HL-60/S4 treated with phorbol 12-myristate 13-acetate at 8.2 ng/mL for 4 days and 3 days (cell line): Measurements from ENCODE around the gene AGER.
"Not testable (repeated sequence)": the region's sequence is repeated elsewhere in the genome, so short reads cannot be mapped to it uniquely, and the experiment has no call there.

Experiments used
- in situ Hi-C: fragments of 300-500 bp; cut with MboI; formaldehyde crosslinking; loops from 2 replicates; pipeline ENCODE4 v1.15.0; 2022; ENCODE audit warnings: low sequenced_read_pairs

Gene AGER

DNA sequence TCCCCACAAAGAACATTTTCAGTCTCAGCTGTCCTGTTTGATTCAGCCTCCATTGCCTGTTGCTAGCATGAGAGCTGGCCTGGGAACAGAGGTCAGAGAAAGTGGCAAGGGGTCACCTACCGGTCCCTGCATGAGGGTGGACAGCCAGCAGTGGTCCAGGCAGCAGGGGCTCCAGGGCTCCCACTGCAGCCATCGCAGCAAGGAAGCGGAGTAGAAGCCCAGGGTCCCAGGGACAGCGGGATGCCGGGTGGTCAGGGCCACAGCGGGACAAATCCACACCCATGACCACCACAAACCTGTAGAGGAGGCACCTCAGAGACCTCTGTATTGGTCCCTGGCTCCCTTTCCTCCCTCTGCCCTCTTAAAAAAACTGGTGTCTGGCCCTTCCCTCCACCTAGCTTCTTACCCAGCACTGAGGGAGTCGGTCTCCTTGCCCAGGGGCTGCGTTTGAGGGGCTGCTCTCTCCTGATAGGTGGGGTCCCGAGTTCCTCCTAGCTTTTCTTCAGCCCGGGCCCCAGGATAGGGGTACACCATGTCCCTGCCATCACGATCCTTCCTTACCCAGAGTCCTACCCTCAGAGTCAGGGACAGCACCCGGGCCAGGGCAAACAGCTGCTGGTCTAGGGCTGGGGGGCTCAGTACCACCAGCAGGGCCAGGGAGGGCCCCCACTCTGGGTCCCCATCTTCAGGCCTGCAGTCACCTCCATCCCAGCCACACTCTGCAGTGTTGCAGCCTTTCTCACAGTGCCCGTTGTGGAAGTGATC lies 16.8 kb upstream of the AGER start:
- in situ Hi-C loops = no loop called here

GRCh38 chr6:32198866-32199265 lies 14.8 kb upstream of the AGER start:
- in situ Hi-C loops = no loop called here

- in situ Hi-C loops = no loop called here
Measured at GRCh38 chr6:32198345-32198696, 14.3 kb upstream of the AGER start.

DNA sequence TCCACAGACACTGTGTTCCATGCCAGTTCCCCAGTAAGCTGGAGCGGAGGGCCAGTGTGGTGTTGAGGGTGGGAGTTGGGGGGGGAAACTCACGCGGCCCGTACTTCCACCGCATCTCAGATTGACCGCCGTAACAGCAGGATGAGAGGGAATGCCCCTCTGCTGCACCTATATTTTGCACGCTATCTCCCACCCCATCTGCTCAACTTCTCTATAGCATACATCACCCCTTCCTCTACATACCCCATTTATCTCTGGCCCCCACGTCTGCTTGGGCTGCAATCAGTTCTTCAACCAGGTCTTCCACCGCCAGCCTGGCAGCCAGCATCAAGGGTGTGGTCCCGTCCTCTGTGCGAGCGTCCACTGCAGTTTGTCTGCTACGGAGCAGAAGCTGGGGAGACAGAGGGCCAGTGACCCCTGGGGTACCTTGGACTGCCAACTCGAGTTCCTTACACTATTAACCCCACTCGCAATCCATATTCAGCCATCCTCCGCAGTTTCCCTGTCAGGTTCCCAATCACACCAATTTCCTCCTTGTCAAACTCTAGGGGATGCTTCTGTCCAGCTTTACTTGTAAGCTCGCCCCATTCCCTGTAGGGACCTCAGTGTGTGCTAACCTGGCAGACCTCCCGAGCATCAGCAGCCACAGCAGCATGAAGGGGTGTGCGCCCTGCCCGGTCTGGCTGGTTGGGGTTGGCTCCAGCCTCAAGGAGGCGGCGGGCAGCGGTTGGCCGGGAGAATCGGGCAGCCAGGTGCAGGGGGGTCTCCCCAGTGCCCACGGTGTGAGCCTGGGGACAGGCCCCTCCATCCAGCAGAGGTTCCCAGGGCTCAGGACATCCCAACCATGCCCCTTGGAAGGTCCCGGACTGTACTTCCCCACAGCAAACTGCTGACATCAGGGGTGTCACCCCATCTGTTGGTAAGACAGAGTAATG lies 12.9 kb upstream of the AGER start:
- in situ Hi-C loops = no loop called here

- in situ Hi-C loops = no loop called here
Measured at GRCh38 chr6:32195902-32196681, 12.0 kb upstream of the AGER start.

- in situ Hi-C loops = no loop called here
Measured at GRCh38 chr6:32195652-32195901, 11.5 kb upstream of the AGER start.

DNA sequence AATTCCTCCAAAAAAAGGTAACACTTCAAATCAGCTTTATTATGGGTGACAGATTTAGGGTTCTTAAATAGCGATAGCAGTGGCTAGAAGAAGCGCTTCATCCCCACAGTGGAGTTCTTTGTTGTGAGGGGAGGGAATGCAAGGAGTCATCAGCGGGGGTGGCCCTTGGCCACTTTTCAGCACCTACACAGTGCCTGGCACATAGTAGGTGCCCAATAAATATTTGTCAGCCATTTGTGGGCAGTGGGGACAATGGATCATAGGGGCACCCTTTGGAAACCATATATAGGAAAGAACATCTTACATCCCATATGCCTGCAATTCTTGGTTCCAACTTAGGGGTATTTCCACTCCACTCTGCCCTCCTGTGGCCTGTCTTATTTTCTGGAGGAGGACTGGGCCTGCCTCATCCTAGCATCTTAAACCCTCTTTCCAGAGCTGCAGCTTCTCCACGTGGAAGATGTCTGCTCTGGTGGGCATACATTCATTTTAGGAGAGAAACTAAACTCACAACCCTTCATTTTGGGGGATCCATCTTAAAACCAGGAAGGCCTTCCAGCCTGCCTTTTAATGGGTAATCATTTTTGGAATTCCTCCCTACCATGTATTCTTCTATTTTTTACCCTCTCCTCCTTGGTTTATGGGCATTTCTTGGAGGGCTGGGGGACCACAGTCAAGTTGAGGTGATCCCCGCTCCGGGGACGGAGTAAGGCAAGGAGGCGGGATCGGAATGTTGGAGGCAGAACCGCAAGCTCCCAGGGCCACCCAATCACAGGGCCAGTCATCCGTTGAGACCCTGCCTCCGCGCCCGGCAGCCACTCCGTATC lies 11.0 kb upstream of the AGER start:
- in situ Hi-C loops = no loop called here

GRCh38 chr6:32194388-32194787 lies 10.3 kb upstream of the AGER start:
- in situ Hi-C loops = no loop called here

DNA sequence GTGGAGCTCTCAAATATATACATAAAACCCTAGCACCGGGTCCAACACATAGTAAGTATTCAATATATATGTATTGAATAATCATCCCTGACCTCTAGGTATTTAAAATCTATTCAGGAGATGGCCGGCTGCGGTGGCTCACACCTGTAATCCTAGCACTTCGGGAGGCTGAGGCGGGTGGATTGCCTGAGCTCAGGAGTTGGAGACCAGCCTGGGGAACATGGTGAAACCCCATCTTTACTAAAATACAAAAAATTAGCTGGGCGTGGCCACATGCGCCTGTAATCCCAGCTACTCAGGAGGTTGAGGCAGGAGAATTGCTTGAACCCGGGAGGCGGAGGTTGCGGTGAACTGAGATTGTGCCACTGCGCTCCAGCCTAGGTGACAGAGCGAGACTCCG lies 9.0 kb upstream of the AGER start:
- in situ Hi-C loops = not testable (repeated sequence)

GRCh38 chr6:32192608-32193039 lies 8.6 kb upstream of the AGER start, which contains the start of gene GPSM3:
TSS of gene GPSM3 (minus strand) at chr6:32192643. CDS start at chr6:32192513, 130 bp downstream.
- in situ Hi-C loops = no loop called here

GRCh38 chr6:32191696-32192607 lies 7.9 kb upstream of the AGER start:
- in situ Hi-C loops = no loop called here

GRCh38 chr6:32190911-32191677 lies 7.0 kb upstream of the AGER start:
- in situ Hi-C loops = no loop called here

DNA sequence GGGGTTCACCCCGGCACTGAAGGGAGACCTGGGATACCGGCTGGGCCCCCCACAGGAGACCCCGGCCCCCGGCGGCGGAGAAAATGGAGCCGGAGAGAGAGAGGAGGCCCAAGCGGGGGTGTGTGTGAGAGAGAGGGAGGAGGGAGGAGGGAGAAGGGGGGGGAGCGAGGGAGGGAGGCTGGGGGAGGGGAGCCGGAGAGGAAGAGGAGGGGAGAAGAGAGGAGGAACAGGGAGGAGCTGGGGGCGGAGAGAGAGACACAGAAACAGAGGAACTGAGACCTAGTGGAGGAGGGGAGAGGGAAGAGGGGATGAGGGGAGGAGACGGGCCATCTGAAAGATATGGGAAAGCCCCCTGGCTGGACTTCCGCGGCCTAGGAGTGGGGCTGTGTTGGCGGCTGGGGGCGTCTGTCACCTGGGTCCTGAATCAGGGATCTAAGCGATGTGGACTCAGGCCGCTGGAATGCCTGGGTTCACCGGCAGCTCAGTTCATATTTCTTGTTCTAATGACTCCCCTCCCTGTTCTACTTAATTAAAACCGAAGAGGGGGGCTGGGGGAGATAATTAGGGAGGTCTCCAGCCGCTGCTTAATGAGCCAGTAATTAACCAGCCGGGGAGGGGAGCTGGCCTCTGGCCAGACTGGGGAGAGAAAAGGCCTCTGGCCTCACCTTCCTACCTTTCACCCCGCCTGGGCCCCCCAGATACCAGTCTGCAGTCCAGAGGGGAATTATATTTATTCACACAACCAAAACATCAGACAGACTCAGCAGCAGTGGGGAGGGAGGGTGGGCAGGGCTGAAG lies 6.2 kb upstream of the AGER start, which contains the start of gene PBX2:
TSS of gene PBX2 (minus strand) at position 149 of the 798 bp plus-strand sequence. CDS start 287 bp downstream, outside the sequence.
- in situ Hi-C loops = no loop called here

DNA sequence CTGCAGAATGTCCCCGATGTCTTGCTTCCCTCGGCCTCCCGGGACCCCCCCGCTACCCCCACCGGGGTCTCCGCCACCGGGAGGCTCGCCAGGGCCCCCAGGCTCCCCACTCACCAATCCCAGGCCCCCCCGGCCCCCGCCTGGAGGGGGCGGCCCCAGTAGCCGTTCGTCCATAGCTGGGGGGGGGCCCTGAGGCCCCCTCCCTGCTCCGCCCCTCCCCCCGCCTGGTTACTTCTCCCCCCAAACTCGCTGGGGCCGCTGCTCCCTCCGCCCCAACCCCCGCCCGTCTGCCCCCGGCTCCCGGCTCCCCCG lies 5.6 kb upstream of the AGER start:
- in situ Hi-C loops = no loop called here

DNA sequence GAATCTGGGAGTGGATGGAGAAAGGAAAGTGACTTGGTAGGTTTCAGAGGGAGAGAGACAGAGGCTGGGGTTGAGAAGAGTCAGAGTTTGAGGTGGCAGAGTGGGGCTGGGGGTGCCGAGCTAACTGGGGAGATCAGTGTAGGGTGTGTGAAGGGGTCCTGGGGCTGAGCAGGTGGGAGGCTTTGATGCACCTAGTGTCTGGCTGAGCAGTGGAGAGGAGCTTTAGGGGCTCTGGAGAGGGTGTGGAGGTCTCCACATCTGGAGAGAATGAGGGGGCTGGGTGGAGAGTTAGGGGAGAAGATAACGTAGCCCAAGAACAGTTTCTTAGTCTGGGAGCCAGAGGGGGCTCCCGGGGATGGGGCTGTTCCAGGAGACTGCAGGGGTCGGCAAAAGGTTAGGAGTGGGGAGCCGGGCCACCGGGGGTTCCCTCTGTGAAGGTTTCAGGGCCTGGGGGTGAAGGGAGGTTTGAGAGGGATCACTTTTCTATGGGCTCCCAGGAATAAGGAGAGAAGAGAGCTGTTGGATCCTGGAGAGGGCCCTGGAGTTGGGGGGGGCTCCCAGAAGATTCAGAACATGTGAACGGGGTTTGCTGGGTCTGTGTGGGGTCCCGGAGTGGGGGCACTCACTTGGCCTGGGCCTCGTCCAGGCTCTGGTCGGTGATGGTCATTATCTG lies 5.2 kb upstream of the AGER start:
- in situ Hi-C loops = no loop called here

- in situ Hi-C loops = no loop called here
Measured at GRCh38 chr6:32188381-32189068, 4.5 kb upstream of the AGER start.
